ENCODE data around the gene GNAT2.

The GNAT2 gene

DNA sequence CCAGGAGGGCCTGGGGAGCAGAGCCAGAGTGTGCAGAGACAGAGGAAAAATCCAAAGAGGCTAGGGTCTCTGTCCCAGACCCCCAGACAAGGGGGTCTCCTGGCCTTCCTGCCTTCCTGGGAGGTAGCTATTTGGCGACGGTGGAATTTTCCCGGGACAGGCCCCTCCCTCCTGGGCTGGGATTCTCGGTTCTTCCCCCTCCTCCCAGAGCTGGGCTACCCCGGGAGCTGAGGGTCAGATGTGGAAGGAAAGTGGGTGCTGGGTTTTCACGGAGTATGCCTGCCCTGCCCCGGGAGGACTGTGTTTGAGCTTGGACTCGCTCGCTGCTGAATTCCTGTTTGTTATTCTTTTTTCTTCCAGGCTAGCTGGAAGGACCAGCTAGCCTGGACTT lies 980 bp upstream of the GNAT2 start:
- Histone ChIP-seq H3K27ac (peak overlapping the region; percentile 75), H3K9me3 (ENCODE audit: severe bottlenecking) (no peaks in the 10 kb centered on the region), H3K4me3 (ENCODE audit: low read depth, low read length) (peak overlapping the region; percentile 94), H3K27me3 (ENCODE audit: insufficient read depth, low read depth, severe bottlenecking) (no peaks in the 10 kb centered on the region), H3K36me3 (peaks cover 15% of the 10 kb centered on the region)
- DNase-seq, result no peak
- TF ChIP-seq, protein P1, sequence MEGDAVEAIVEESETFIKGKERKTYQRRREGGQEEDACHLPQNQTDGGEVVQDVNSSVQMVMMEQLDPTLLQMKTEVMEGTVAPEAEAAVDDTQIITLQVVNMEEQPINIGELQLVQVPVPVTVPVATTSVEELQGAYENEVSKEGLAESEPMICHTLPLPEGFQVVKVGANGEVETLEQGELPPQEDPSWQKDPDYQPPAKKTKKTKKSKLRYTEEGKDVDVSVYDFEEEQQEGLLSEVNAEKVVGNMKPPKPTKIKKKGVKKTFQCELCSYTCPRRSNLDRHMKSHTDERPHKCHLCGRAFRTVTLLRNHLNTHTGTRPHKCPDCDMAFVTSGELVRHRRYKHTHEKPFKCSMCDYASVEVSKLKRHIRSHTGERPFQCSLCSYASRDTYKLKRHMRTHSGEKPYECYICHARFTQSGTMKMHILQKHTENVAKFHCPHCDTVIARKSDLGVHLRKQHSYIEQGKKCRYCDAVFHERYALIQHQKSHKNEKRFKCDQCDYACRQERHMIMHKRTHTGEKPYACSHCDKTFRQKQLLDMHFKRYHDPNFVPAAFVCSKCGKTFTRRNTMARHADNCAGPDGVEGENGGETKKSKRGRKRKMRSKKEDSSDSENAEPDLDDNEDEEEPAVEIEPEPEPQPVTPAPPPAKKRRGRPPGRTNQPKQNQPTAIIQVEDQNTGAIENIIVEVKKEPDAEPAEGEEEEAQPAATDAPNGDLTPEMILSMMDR (IDR thresholded peaks at IDR 0.05; ENCODE audit: low read depth, low read length), result no peak

DNA sequence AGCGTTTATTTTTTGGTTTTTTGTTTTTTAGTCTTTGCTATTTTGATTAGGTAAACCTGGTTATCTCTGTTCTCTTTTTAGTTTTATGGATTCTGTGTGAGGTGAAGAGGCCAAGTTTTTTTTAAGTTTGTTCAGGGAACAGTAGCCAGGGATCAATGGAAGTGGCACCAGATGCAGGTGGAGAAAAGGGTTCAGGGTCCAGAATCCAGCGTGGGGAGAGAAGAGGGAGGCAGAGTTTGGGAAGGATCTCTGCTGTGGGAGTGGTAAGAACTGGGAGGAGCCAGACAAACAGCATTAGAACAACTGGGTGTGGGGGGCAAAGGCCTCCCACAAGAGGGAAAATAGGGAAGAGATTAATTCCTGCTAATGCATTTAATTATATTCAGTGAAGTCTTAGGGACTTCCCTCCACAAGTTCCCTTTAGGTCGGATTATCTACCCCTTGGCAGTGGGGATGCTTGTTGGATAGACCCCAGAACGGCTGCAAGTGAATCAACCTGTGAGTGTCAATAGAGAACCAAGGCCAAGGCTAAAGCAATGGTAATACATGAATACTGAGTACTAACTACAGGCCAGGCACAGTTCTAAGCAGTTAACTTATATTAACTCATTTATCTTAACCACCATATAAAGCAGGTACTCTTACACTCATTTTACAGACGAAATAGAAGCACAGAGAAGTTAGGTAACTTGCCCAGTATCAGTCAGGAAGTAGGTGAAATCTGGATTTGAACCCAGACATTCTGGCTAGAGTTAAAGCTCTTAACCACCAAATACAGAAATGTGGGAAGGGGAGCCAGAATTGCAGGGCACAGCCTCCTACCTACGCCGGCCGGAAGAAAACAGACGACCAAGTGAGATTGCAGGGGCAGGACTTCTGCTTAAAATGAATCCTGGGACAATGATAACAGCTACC lies 498 bp downstream of the GNAT2 start:
- Histone ChIP-seq H3K36me3 (peaks cover 9% of the 10 kb centered on the region), H3K27me3 (ENCODE audit: insufficient read depth, low read depth, severe bottlenecking) (no peaks in the 10 kb centered on the region), H3K4me3 (ENCODE audit: low read depth, low read length) (peak overlapping the region; percentile 94), H3K9me3 (ENCODE audit: severe bottlenecking) (no peaks in the 10 kb centered on the region), H3K27ac (peak overlapping the region; percentile 75)
- TF ChIP-seq, protein P1 (IDR thresholded peaks at IDR 0.05; ENCODE audit: low read depth, low read length), result no peak
- DNase-seq, result no peak

DNA sequence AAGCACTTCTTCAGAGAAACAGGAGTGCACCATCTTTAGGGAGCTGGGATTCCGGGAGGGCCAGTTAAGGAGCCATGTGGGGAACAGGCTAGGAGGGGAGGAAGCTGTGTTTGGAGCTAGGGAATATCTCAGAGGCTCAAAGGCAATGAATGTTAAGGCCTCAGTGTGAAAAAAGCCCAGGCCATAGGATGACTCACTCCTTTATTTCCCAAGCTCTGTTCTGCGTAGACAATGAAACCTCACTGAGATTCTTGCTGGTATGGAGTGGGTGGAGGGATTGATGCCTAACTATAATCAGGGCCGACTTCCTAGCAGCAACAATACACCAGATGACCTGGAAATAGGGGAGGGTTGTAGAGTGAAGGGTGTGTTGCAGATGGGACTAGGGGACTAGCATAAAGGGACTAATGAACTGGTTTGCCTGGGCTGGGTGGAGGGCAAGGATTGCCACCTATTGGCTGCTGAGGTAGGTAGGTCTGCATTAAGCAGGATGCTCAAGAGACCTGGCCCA lies 2.1 kb downstream of the GNAT2 start:
- Histone ChIP-seq H3K9me3 (ENCODE audit: severe bottlenecking) (no peaks in the 10 kb centered on the region), H3K27ac (peak overlapping the region; percentile 27; the same call in 1 of the 2 replicates), H3K27me3 (ENCODE audit: insufficient read depth, low read depth, severe bottlenecking) (no peaks in the 10 kb centered on the region), H3K4me3 (ENCODE audit: low read depth, low read length) (no peak overlapping the region), H3K36me3 (peaks cover 6% of the 10 kb centered on the region)
- TF ChIP-seq, protein P1 (IDR thresholded peaks at IDR 0.05; ENCODE audit: low read depth, low read length), result peak; percentile 51
- peak; percentile 65 for DNase-seq

DNA sequence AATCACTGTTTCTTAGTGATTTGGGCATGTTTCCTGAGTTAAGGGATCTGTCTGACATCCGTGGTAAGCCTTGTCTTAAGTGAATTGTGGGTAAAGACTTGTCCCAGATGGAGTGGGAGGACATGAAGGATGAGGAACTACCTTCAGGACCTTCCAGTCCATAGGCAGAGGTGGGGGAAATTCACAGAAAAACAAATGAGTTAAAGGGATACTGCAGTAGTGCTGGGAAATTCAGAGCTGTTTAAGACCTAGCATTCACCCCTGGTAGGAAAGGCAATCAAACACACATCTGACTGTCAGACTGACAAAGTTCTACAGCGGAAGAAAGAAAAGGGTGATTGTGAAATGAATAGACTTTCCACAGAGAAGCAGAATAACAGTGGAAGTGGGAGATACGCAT lies 3.0 kb downstream of the GNAT2 start:
- Histone ChIP-seq H3K27me3 (ENCODE audit: insufficient read depth, low read depth, severe bottlenecking) (no peaks in the 10 kb centered on the region), H3K4me3 (ENCODE audit: low read depth, low read length) (no peak overlapping the region), H3K36me3 (no peaks in the 10 kb centered on the region; the same call in 1 of the 2 replicates), H3K27ac (no peak overlapping the region), H3K9me3 (ENCODE audit: severe bottlenecking) (no peaks in the 10 kb centered on the region)
- no peak for DNase-seq
- TF ChIP-seq, protein P1 (IDR thresholded peaks at IDR 0.05; ENCODE audit: low read depth, low read length), result no peak

DNA sequence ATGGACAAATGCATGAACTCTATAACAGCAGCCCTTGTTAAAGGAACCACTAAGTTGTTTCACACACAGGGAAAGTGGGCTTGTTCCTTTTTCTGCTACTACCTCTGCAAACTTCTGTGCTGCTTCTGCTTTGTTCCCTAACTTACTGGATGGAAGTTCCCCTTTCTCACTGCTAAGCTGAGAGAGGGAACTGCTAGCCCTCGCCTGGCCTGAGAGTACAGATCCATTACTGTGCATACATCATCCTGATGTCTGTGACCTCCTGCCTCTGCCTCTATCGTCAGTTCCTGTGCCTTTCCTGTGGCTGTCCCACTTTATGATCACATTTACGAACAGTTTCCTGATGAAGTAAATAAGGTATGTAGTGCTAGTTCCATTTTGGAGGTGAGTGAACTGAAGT lies 3.5 kb downstream of the GNAT2 start:
- H3K9me3 ChIP-seq (ENCODE audit: severe bottlenecking), result no peaks in the 10 kb centered on the region
- no peaks in the 10 kb centered on the region; the same call in 1 of the 2 replicates for H3K36me3 ChIP-seq
- no peak overlapping the region for H3K27ac ChIP-seq
- H3K27me3 ChIP-seq (ENCODE audit: insufficient read depth, low read depth, severe bottlenecking), result no peaks in the 10 kb centered on the region
- TF ChIP-seq, protein P1 (IDR thresholded peaks at IDR 0.05; ENCODE audit: low read depth, low read length), result no peak
- no peak overlapping the region for H3K4me3 ChIP-seq (ENCODE audit: low read depth, low read length)
- DNase-seq, result no peak

Measured in WERI-Rb-1 (cell line).